Calu3 (cell line): ENCODE results near the gene SF3B4. TPM values are rescaled to one million over a fixed set of nuclear protein-coding genes. Genes with fewer than 3 reads are reported as not detected.

ENCODE experiments used
- BruUV-seq: library from RNA; stranded (reverse); fragments of 400-500 nt; replicated peaks from 2 replicates; lab custom pipeline; 2021; lab: Mats Ljungman, UMichigan
- CTCF ChIA-PET: fragments of 300-600 bp; sonication (Branson Sonifier 250); formaldehyde crosslinking; loops from one replicate; lab custom pipeline; 2022; ENCODE audit warnings: antibody characterized with exemption; lab: Charles Lee
- DNase-seq: peaks from one replicate; pipeline ENCODE4 v3.0.0; 2022
- H3K27ac Mint-ChIP-seq: one replicate; pipeline ENCODE4 v1.8.0; 2022; ENCODE audit warnings: mixed read lengths; ENCODE audit not compliant: unreplicated experiment
- H3K27me3 Mint-ChIP-seq: one replicate; pipeline ENCODE4 v1.8.0; 2022; ENCODE audit warnings: mixed read lengths; ENCODE audit not compliant: unreplicated experiment
- H3K36me3 Mint-ChIP-seq: one replicate; pipeline ENCODE4 v1.8.0; 2022; ENCODE audit warnings: mild to moderate bottlenecking, moderate library complexity, mixed read lengths; ENCODE audit not compliant: insufficient read depth, unreplicated experiment
- H3K4me1 Mint-ChIP-seq: one replicate; pipeline ENCODE4 v1.8.0; 2022; ENCODE audit warnings: mild to moderate bottlenecking, low read depth, mixed read lengths; ENCODE audit not compliant: unreplicated experiment
- H3K4me3 Mint-ChIP-seq: one replicate; pipeline ENCODE4 v1.8.0; 2022; ENCODE audit warnings: mild to moderate bottlenecking, low read depth, moderate library complexity, mixed read lengths; ENCODE audit not compliant: unreplicated experiment
- H3K9me3 Mint-ChIP-seq: one replicate; pipeline ENCODE4 v1.8.0; 2022; ENCODE audit warnings: low read depth, mixed read lengths; ENCODE audit not compliant: unreplicated experiment
- intact Hi-C: fragments of 100-400 bp; cut with micrococcal nuclease; formaldehyde crosslinking; loops from one replicate; pipeline ENCODE4 v1.10.0; 2022; ENCODE audit not compliant: unreplicated experiment
- total RNA-seq: library from RNA; stranded (reverse); gene quantifications from 2 replicates; pipeline ENCODE4 v1.2.3, GENCODE V29; 2022
- TF ChIP-seq, protein P1 (sequence below): fragments of 200-600 bp; IDR thresholded peaks from one replicate; pipeline ENCODE4 v1.8.0; 2022; ENCODE audit warnings: antibody characterized with exemption; ENCODE audit not compliant: unreplicated experiment

SF3B4 gene
- total RNA-seq, 1 experiment from 2014 or later = 188 TPM

DNA sequence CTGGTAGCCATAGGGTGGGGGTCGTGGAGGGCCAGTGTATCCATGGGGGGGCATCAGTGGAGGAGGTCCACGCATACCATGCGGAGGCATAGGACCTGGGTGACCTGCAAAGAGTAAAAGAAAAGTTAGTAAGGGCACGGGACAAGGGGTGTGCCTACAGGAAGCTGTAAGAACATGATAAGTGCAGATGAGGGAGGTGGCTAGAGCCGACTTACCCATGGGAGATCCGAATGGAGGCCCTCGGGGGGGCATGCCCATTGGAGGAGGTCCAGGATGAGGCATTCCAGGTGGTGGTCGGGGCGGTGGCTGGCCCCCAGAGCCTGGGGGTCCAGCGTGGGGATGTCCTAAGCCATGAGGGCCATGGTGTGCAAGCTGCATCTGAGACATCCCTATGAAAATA lies 4.0 kb downstream of the SF3B4 start:
- no peak overlapping the region for H3K27ac Mint-ChIP-seq
- CTCF ChIA-PET = interaction anchor here (0.6 kb wide), 1 partner anchor 127 kb away, joined by 4 read pairs; no protein-coding TSS in a partner anchor
- intact Hi-C loops = no loop called here
- no TSS peak for BruUV-seq
- no peak for DNase-seq
- H3K4me3 Mint-ChIP-seq = no peak overlapping the region
- TF ChIP-seq, protein P1, sequence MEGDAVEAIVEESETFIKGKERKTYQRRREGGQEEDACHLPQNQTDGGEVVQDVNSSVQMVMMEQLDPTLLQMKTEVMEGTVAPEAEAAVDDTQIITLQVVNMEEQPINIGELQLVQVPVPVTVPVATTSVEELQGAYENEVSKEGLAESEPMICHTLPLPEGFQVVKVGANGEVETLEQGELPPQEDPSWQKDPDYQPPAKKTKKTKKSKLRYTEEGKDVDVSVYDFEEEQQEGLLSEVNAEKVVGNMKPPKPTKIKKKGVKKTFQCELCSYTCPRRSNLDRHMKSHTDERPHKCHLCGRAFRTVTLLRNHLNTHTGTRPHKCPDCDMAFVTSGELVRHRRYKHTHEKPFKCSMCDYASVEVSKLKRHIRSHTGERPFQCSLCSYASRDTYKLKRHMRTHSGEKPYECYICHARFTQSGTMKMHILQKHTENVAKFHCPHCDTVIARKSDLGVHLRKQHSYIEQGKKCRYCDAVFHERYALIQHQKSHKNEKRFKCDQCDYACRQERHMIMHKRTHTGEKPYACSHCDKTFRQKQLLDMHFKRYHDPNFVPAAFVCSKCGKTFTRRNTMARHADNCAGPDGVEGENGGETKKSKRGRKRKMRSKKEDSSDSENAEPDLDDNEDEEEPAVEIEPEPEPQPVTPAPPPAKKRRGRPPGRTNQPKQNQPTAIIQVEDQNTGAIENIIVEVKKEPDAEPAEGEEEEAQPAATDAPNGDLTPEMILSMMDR = no peak
- peaks cover 3% of the 10 kb centered on the region for H3K27me3 Mint-ChIP-seq
- peaks cover 33% of the 10 kb centered on the region for H3K4me1 Mint-ChIP-seq
- peaks cover 53% of the 10 kb centered on the region for H3K36me3 Mint-ChIP-seq
- no peaks in the 10 kb centered on the region for H3K9me3 Mint-ChIP-seq

DNA sequence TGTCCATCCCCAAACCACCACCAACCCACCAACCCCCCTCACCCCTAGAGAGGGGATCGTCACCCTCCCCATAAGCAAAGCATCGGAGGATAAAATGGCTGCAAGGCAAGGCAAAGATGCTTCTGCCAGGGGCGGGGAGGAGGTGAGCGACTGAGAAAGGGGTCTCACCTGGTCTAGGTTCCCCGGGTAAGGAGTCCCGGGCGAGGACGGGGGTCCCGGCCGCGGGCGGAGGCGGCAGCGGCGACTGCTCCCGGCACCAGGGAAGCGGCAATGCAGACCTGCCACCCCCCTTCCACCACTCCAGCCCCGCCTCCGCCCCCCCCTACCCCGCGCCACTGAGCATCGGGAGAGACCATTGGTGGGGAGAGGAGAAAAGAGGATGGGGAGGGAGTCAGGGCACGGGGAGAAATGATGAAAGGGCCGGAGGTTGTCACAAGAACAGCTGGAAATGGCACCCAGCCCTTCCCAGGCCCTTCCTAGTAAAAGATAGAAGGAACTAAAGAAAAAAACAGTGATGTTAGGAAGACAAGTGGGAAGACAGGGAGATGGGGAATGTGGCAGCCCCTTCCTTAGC lies 9.9 kb downstream of the SF3B4 start, which contains the start of gene SV2A:
SV2A (minus strand) TSS at position 274 of the 574 bp plus-strand sequence. CDS start 4,004 bp downstream, outside the sequence.
- H3K9me3 Mint-ChIP-seq = no peaks in the 10 kb centered on the region
- no peaks in the 10 kb centered on the region for H3K4me1 Mint-ChIP-seq
- CTCF ChIA-PET = no interaction called here
- no peak for DNase-seq
- no peak within 1 kb of the TSS for H3K27ac Mint-ChIP-seq
- H3K4me3 Mint-ChIP-seq = no peak within 1 kb of the TSS
- intact Hi-C loops = no loop called here
- peaks cover 5% of the 10 kb centered on the region for H3K36me3 Mint-ChIP-seq
- peaks cover 46% of the 10 kb centered on the region for H3K27me3 Mint-ChIP-seq
- no TSS peak for BruUV-seq
- TF ChIP-seq, protein P1 = no peak

DNA sequence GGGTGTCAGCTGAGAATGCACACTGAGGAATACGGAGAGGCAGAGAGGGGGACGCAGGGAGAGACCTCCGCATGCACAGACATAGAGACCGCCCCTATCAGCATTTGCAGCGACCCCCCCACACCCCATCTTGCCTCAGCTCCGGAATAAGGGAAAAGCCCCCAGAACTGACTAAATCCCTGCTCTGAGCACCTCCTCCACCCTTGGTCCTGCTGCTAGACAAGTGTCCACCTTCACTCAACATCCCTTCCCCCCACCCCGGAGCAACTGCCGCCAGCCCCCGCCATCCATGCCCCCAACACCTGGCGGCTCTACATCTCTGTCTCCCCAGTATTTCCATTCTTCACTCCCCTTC lies 10.7 kb downstream of the SF3B4 start:
- intact Hi-C loops = no loop called here
- H3K9me3 Mint-ChIP-seq = no peaks in the 10 kb centered on the region
- H3K27ac Mint-ChIP-seq = no peak overlapping the region
- no TSS peak for BruUV-seq
- no peak for DNase-seq
- H3K4me3 Mint-ChIP-seq = no peak overlapping the region
- H3K36me3 Mint-ChIP-seq = peaks cover 5% of the 10 kb centered on the region
- no peaks in the 10 kb centered on the region for H3K4me1 Mint-ChIP-seq
- H3K27me3 Mint-ChIP-seq = peaks cover 46% of the 10 kb centered on the region
- CTCF ChIA-PET = no interaction called here
- TF ChIP-seq, protein P1 = no peak

GRCh38 chr1:149916193-149916897 lies 11.3 kb downstream of the SF3B4 start:
- H3K27me3 Mint-ChIP-seq = peaks cover 46% of the 10 kb centered on the region

More at GRCh38 chr1:149916193-149916897, 11.3 kb downstream of the SF3B4 start:
- BruUV-seq = no TSS peak
- intact Hi-C loops = no loop called here
- TF ChIP-seq, protein P1 = no peak
- no peaks in the 10 kb centered on the region for H3K36me3 Mint-ChIP-seq
- CTCF ChIA-PET = no interaction called here
- no peak overlapping the region for H3K4me3 Mint-ChIP-seq
- no peaks in the 10 kb centered on the region for H3K4me1 Mint-ChIP-seq
- H3K27ac Mint-ChIP-seq = no peak overlapping the region
- no peak for DNase-seq
- H3K9me3 Mint-ChIP-seq = no peaks in the 10 kb centered on the region
